Fibroblast of pulmonary artery (primary cell): ENCODE data around the gene C2CD4A.

Source experiments
- DNase-seq: peaks from one replicate; pipeline ENCODE4 v3.0.0-alpha.2; 2010; ENCODE audit warnings: low read depth
- H3K4me3 ChIP-seq: replicated peaks from 2 replicates; pipeline ENCODE4 v1.5.1; 2011; ENCODE audit warnings: low read depth, mild to moderate bottlenecking, control low read depth, low read length, moderate library complexity
- TF ChIP-seq, protein P1 (sequence below): IDR thresholded peaks from 2 replicates; pipeline ENCODE4 v1.5.1; 2011; ENCODE audit warnings: mild to moderate bottlenecking, control low read depth, low read length, inconsistent platforms; ENCODE audit errors: missing control alignments

Gene C2CD4A, protein sequence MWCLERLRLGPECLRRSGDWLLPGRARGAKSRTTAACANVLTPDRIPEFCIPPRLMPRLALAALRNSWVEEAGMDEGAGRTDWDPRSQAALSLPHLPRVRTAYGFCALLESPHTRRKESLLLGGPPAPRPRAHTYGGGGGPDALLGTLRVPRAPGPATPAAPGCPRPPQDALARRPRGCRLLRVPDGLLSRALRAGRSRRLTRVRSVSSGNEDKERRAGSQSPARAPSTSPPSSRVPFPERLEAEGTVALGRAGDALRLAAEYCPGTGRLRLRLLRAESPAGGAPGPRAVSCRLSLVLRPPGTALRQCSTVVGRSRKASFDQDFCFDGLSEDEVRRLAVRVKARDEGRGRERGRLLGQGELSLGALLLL

GRCh38 chr15:62066663-62067447, at the start of gene C2CD4A:
TSS of gene C2CD4A (plus strand) at chr15:62066977. CDS start at chr15:62067614, 637 bp downstream.
- DNase-seq, result peak; percentile 83
- TF ChIP-seq, protein P1, sequence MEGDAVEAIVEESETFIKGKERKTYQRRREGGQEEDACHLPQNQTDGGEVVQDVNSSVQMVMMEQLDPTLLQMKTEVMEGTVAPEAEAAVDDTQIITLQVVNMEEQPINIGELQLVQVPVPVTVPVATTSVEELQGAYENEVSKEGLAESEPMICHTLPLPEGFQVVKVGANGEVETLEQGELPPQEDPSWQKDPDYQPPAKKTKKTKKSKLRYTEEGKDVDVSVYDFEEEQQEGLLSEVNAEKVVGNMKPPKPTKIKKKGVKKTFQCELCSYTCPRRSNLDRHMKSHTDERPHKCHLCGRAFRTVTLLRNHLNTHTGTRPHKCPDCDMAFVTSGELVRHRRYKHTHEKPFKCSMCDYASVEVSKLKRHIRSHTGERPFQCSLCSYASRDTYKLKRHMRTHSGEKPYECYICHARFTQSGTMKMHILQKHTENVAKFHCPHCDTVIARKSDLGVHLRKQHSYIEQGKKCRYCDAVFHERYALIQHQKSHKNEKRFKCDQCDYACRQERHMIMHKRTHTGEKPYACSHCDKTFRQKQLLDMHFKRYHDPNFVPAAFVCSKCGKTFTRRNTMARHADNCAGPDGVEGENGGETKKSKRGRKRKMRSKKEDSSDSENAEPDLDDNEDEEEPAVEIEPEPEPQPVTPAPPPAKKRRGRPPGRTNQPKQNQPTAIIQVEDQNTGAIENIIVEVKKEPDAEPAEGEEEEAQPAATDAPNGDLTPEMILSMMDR, result peak; percentile 29
- peak within 1 kb of the TSS; percentile 65 for H3K4me3 ChIP-seq

DNA sequence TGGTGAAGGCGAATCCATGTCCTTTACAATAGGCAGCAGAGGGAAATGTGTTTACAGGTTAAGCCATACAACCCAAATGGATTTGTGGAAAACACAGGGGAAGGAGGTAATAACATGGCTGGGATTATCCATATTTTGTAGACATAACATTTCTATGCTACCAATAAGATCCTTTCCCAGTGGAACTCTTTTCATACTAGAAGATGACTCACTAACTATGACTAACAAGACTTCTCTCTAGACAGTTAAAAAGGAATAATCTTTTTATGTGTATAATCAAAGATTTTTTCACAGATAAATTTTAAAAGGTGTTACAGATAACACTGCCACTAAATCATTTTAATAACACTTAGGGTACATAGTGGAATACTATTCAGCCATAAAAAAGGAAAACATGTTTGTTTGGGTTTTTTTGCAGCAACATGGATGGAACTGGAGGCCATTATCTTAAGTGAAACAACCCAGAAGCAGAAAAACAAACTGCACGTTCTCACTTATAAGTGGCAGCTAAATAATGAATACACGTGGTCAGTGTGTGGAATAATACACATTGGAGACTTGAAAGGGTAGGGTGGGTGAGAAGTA, 46.1 kb upstream of the C2CD4A start:
- peak; percentile 4 for DNase-seq
- TF ChIP-seq, protein P1, result no peak

DNA sequence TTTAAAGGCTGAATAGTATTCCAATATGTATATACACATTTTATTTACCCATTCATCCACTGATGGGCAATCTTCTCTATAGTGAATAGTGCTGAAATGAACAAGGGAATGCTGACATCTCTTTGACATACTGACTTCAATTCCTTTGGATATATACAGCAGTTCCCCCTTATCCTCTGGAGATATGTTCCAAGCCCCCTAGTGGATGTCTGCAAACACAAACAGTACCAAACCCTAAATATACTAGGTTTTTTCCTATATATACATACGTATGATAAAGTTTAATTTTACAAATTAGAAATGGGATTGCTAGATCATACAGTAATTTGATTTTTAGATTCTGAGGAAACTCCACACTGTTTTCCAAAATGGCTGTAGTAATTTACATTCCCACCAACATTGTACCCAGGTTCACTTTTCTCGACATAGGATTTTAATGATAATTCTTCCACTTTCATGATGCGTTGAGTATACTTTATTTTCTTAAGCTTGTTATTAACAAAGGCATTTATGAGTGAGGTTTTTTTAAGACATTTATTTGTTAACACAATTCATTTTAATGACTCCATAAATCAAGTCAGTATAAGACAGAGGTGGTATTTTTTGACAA, 44.7 kb upstream of the C2CD4A start:
- no peak overlapping the region for H3K4me3 ChIP-seq
- TF ChIP-seq, protein P1, result peak; percentile 45
- peak; percentile 16 for DNase-seq

More for the DNA sequence above, 46.1 kb upstream of the C2CD4A start:
- no peak overlapping the region for H3K4me3 ChIP-seq

- DNase-seq, result no peak
- TF ChIP-seq, protein P1, result no peak
These were observed 40.1 kb upstream of the C2CD4A start for GRCh38 chr15:62026487-62027262.

DNA sequence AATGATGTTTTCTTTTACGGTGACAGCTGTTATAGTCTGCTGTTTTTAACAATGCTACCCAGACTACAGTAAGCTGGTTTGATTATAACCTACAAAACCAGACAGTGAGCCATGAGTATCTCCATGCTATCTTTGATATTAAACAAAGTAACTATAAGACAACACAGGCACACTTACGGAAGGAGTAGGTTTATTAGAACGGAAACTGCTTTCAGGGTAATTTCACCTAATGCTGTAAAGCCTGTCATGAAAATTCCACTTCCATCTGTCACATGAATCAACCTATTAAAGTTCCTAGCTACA, 39.6 kb upstream of the C2CD4A start:
- TF ChIP-seq, protein P1, result no peak
- H3K4me3 ChIP-seq, result no peak overlapping the region
- no peak for DNase-seq

More at GRCh38 chr15:62026487-62027262, 40.1 kb upstream of the C2CD4A start:
- no peak overlapping the region for H3K4me3 ChIP-seq

DNA sequence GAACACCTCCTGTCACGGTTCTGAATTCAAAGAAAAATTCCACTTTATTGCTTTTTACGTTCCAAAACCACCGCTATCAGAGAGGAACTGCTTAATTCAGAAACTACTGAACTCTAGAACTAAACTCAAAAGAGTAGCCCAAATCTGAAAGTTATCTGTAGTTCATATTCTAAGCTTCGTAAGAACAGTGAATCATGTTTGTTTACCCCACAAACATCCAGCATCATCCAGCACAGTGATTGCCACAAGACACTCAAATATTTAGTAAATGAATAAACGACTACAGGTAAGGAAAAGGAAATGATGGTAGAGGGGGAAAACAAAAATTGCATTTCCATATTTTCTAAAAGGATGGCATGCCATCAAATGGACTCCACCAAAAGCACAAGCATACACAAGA, 38.9 kb upstream of the C2CD4A start:
- no peak for DNase-seq
- TF ChIP-seq, protein P1, result no peak
- H3K4me3 ChIP-seq, result no peak overlapping the region
